Panc1 (cell line): ENCODE results near the gene PIGR. TPM values are rescaled to one million over a fixed set of nuclear protein-coding genes. Genes with fewer than 3 reads are reported as not detected.
A peak's percentile ranks its signal among the peaks of the same experiment; 100 is the strongest.

ENCODE experiments used
- ATAC-seq: fragments of 200-7000 bp; cut with Tn5 transposase; 2 replicates; pipeline ENCODE4 v1.9.1; 2020; ENCODE audit warnings: mild to moderate bottlenecking, moderate library complexity
- BruUV-seq: library from RNA; stranded (reverse); fragments of 400-500 nt; replicated peaks from 2 replicates; lab custom pipeline; 2021; lab: Mats Ljungman, UMichigan
- CTCF ChIA-PET: fragments of 300-600 bp; sonication (Branson Sonifier 250); formaldehyde crosslinking; loops from one replicate; lab custom pipeline; 2022; ENCODE audit warnings: antibody characterized with exemption; lab: Charles Lee
- POLR2A ChIA-PET: fragments of 300-600 bp; sonication (Branson Sonifier 250); formaldehyde crosslinking; loops from one replicate; lab custom pipeline; 2022; ENCODE audit warnings: antibody characterized with exemption; lab: Charles Lee
- DNase-seq: peaks from one replicate; pipeline ENCODE4 v3.0.0-alpha.2; 2010; ENCODE audit warnings: low read depth, low spot score
- H3K27ac ChIP-seq: 2 replicates; pipeline ENCODE4 v1.5.1; 2011; ENCODE audit warnings: mild to moderate bottlenecking, low read length, inconsistent platforms
- H3K27me3 ChIP-seq: fragments of 200-500 bp; sonication (Bioruptor generic); 2 replicates; pipeline ENCODE4 v1.6.0; 2014; ENCODE audit warnings: low read length, inconsistent platforms; ENCODE audit not compliant: control insufficient read depth, insufficient read depth
- H3K36me3 ChIP-seq: fragments of 200-500 bp; sonication (Bioruptor generic); 2 replicates; pipeline ENCODE4 v1.5.1; 2014; ENCODE audit warnings: inconsistent platforms, mild to moderate bottlenecking, low read length, moderate library complexity; ENCODE audit not compliant: control insufficient read depth, insufficient read depth
- H3K4me1 ChIP-seq: 2 replicates; pipeline ENCODE4 v1.5.1; 2011; ENCODE audit warnings: inconsistent platforms, mild to moderate bottlenecking, low read length, moderate library complexity; ENCODE audit not compliant: control insufficient read depth, insufficient read depth
- H3K4me3 ChIP-seq, 2 experiments: 2 replicates each; pipeline ENCODE4 v1.5.1; 2011 to 2012; ENCODE audit warnings: low read depth in 2 of 2, low read length in 2 of 2, mild to moderate bottlenecking in 2 of 2, inconsistent platforms in 1 of 2, moderate library complexity in 1 of 2
- H3K9me3 ChIP-seq: fragments of 200-500 bp; sonication (Bioruptor generic); 2 replicates; pipeline ENCODE4 v1.5.1; 2014; ENCODE audit warnings: low read depth, mild to moderate bottlenecking, inconsistent platforms, low read length, moderate library complexity; ENCODE audit not compliant: control insufficient read depth, insufficient read depth
- POLR2AphosphoS5 ChIP-seq: IDR thresholded peaks from 2 replicates; pipeline ENCODE4 v1.6.1; 2012; ENCODE audit warnings: mild to moderate bottlenecking, low read depth, low read length, moderate library complexity
- SIN3A ChIP-seq: IDR thresholded peaks from 2 replicates; pipeline ENCODE4 v1.6.1; 2012; ENCODE audit warnings: low read depth, mild to moderate bottlenecking, low read length, moderate library complexity, borderline replicate concordance; ENCODE audit not compliant: insufficient read depth
- TCF7L2 ChIP-seq: IDR thresholded peaks from 2 replicates; pipeline ENCODE4 v1.6.1; 2011; ENCODE audit warnings: mild to moderate bottlenecking, low read depth, low read length, inconsistent platforms
- in situ Hi-C: cut with HindIII; loops from 2 replicates; pipeline ENCODE4 v1.10.0; 2016; ENCODE audit warnings: low sequenced_read_pairs, low pct_unique_long_range_greater_than_20kb
- intact Hi-C: fragments of 100-400 bp; cut with micrococcal nuclease; formaldehyde crosslinking; loops from one replicate; pipeline ENCODE4 v1.10.0; 2022; ENCODE audit not compliant: unreplicated experiment
- total RNA-seq: library from RNA; stranded (reverse); gene quantifications from one replicate; pipeline ENCODE4 v1.2.1, GENCODE V29; 2021; ENCODE audit not compliant: unreplicated experiment
- TF ChIP-seq, protein P1 (sequence below), 2 experiments: IDR thresholded peaks; 2 replicates each; pipeline ENCODE4 v1.6.1; 2011 to 2012; ENCODE audit warnings: low read depth in 2 of 2, control low read depth in 1 of 2, low read length in 1 of 2, mild to moderate bottlenecking in 1 of 2, moderate library complexity in 1 of 2; ENCODE audit not compliant: insufficient read depth in 1 of 2
- TF ChIP-seq, protein P2 (sequence below): fragments of 450-650 bp; IDR thresholded peaks from 2 replicates; pipeline ENCODE4 v1.5.1; 2017; ENCODE audit warnings: mild to moderate bottlenecking

PIGR gene
- total RNA-seq, 1 experiment from 2014 or later = 1.4 TPM

- H3K4me1 ChIP-seq = no peaks in the 10 kb centered on the region
- DNase-seq = no peak
- H3K4me3 ChIP-seq = no peak overlapping the region
- POLR2A ChIA-PET = no interaction called here
- no peaks in the 10 kb centered on the region for H3K9me3 ChIP-seq
- H3K27ac ChIP-seq = no peak overlapping the region
- no peak for TF ChIP-seq POLR2AphosphoS5
- TF ChIP-seq, protein P1, sequence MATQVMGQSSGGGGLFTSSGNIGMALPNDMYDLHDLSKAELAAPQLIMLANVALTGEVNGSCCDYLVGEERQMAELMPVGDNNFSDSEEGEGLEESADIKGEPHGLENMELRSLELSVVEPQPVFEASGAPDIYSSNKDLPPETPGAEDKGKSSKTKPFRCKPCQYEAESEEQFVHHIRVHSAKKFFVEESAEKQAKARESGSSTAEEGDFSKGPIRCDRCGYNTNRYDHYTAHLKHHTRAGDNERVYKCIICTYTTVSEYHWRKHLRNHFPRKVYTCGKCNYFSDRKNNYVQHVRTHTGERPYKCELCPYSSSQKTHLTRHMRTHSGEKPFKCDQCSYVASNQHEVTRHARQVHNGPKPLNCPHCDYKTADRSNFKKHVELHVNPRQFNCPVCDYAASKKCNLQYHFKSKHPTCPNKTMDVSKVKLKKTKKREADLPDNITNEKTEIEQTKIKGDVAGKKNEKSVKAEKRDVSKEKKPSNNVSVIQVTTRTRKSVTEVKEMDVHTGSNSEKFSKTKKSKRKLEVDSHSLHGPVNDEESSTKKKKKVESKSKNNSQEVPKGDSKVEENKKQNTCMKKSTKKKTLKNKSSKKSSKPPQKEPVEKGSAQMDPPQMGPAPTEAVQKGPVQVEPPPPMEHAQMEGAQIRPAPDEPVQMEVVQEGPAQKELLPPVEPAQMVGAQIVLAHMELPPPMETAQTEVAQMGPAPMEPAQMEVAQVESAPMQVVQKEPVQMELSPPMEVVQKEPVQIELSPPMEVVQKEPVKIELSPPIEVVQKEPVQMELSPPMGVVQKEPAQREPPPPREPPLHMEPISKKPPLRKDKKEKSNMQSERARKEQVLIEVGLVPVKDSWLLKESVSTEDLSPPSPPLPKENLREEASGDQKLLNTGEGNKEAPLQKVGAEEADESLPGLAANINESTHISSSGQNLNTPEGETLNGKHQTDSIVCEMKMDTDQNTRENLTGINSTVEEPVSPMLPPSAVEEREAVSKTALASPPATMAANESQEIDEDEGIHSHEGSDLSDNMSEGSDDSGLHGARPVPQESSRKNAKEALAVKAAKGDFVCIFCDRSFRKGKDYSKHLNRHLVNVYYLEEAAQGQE (IDR thresholded peaks at IDR 0.05; ENCODE audit: insufficient read depth in 1 of 2, low read depth in 2 of 2, low read length in 1 of 2) = no peak
- no peak for TF ChIP-seq TCF7L2
- TF ChIP-seq, protein P2, sequence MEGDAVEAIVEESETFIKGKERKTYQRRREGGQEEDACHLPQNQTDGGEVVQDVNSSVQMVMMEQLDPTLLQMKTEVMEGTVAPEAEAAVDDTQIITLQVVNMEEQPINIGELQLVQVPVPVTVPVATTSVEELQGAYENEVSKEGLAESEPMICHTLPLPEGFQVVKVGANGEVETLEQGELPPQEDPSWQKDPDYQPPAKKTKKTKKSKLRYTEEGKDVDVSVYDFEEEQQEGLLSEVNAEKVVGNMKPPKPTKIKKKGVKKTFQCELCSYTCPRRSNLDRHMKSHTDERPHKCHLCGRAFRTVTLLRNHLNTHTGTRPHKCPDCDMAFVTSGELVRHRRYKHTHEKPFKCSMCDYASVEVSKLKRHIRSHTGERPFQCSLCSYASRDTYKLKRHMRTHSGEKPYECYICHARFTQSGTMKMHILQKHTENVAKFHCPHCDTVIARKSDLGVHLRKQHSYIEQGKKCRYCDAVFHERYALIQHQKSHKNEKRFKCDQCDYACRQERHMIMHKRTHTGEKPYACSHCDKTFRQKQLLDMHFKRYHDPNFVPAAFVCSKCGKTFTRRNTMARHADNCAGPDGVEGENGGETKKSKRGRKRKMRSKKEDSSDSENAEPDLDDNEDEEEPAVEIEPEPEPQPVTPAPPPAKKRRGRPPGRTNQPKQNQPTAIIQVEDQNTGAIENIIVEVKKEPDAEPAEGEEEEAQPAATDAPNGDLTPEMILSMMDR = no peak
- TF ChIP-seq SIN3A = no peak
- in situ Hi-C loops (no loop called here), intact Hi-C loops (no loop called here)
- no TSS peak for BruUV-seq
- peak; percentile 56; the same call in 1 of the 2 replicates for ATAC-seq
- H3K36me3 ChIP-seq = no peaks in the 10 kb centered on the region
- CTCF ChIA-PET = no interaction called here
- peaks cover 14% of the 10 kb centered on the region for H3K27me3 ChIP-seq
Measured at GRCh38 chr1:206890125-206891060, 55.9 kb downstream of the PIGR start.

DNA sequence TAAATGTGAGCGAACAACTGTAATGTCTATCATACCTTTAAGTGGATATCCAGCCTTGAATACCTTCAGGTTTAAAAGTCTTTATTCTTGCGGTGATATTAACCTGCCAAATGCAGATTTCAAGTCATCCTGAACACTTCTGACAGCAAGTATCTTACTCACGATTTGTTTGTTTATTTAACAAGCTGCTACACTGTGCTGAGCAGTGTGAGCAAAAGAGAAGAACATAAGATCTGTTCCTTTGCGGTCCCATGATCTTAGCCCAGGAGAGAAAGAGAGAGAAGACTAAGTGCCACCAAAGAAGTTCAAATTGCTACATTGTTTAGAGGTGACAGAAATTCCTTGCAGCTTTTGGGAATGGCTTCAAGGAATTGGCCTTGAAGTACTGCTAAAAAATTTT lies 58.6 kb downstream of the PIGR start:
- no TSS peak for BruUV-seq
- in situ Hi-C loops (no loop called here), intact Hi-C loops (no loop called here)
- no peak overlapping the region for H3K4me3 ChIP-seq
- H3K27ac ChIP-seq = no peak overlapping the region
- TF ChIP-seq, protein P2 = no peak
- no peak for TF ChIP-seq TCF7L2
- no peak for TF ChIP-seq SIN3A
- TF ChIP-seq, protein P1 (IDR thresholded peaks at IDR 0.05; ENCODE audit: insufficient read depth in 1 of 2, low read depth in 2 of 2, low read length in 1 of 2) = no peak
- TF ChIP-seq POLR2AphosphoS5 = no peak
- no peaks in the 10 kb centered on the region for H3K4me1 ChIP-seq
- ATAC-seq = no peak
- CTCF ChIA-PET = no interaction called here
- peaks cover 18% of the 10 kb centered on the region for H3K27me3 ChIP-seq
- no peak for DNase-seq
- no peaks in the 10 kb centered on the region for H3K36me3 ChIP-seq
- POLR2A ChIA-PET = no interaction called here
- H3K9me3 ChIP-seq = no peaks in the 10 kb centered on the region
